Astrocyte (in vitro differentiated cells and primary cell): ENCODE results near the gene ADGRF5. TPM values are rescaled to one million over a fixed set of nuclear protein-coding genes. Genes with fewer than 3 reads are reported as not detected.

Experiments
- DNase-seq: peaks from one replicate; pipeline ENCODE4 v3.0.0-alpha.2; 2010; ENCODE audit warnings: low read depth
- FAIRE-seq: peaks from 2 replicates; lab custom pipeline; 2011; peaks lifted over from hg19 to GRCh38; lab: Jason Lieb, UNC
- H2AFZ ChIP-seq: 2 replicates; pipeline ENCODE4 v1.6.0; 2012; ENCODE audit warnings: low read depth, low read length, inconsistent platforms
- H3K27ac ChIP-seq: 2 replicates; pipeline ENCODE4 v1.5.1; 2011; ENCODE audit warnings: low read depth, low read length, inconsistent platforms
- H3K27me3 ChIP-seq: 2 replicates; pipeline ENCODE4 v1.6.0; 2011; ENCODE audit warnings: low read length, inconsistent platforms; ENCODE audit not compliant: insufficient read depth
- H3K36me3 ChIP-seq: 2 replicates; pipeline ENCODE4 v1.5.1; 2011; ENCODE audit warnings: low read length, inconsistent platforms; ENCODE audit not compliant: insufficient read depth
- H3K4me1 ChIP-seq: 2 replicates; pipeline ENCODE4 v1.5.1; 2011; ENCODE audit warnings: low read length, inconsistent platforms; ENCODE audit not compliant: insufficient read depth
- H3K4me2 ChIP-seq: 2 replicates; pipeline ENCODE4 v1.6.0; 2012; ENCODE audit warnings: low read length, inconsistent platforms
- H3K4me3 ChIP-seq: 2 replicates; pipeline ENCODE4 v1.5.1; 2011; ENCODE audit warnings: low read depth, mild to moderate bottlenecking, low read length, inconsistent platforms; ENCODE audit not compliant: insufficient read depth
- H3K79me2 ChIP-seq: 2 replicates; pipeline ENCODE4 v1.6.0; 2012; ENCODE audit warnings: mild to moderate bottlenecking, low read length, inconsistent platforms; ENCODE audit not compliant: insufficient read depth
- H3K9ac ChIP-seq: 2 replicates; pipeline ENCODE4 v1.6.0; 2012; ENCODE audit warnings: mild to moderate bottlenecking, low read length, inconsistent platforms
- H3K9me3 ChIP-seq: 2 replicates; pipeline ENCODE4 v1.5.1; 2012; ENCODE audit warnings: low read depth, mild to moderate bottlenecking, low read length, inconsistent platforms; ENCODE audit not compliant: insufficient read depth
- H4K20me1 ChIP-seq: 2 replicates; pipeline ENCODE4 v1.6.0; 2012; ENCODE audit warnings: low read length, inconsistent platforms; ENCODE audit not compliant: insufficient read depth
- H3K27ac Mint-ChIP-seq: one replicate; pipeline ENCODE4 v1.8.0; 2021; ENCODE audit warnings: mild to moderate bottlenecking, mixed read lengths; ENCODE audit not compliant: unreplicated experiment
- H3K27me3 Mint-ChIP-seq: one replicate; pipeline ENCODE4 v1.8.0; 2021; ENCODE audit warnings: low read depth, mixed read lengths; ENCODE audit not compliant: unreplicated experiment
- H3K36me3 Mint-ChIP-seq: one replicate; pipeline ENCODE4 v1.8.0; 2021; ENCODE audit warnings: low read depth, mixed read lengths; ENCODE audit not compliant: unreplicated experiment
- H3K4me1 Mint-ChIP-seq: one replicate; pipeline ENCODE4 v1.8.0; 2021; ENCODE audit warnings: low read depth, mixed read lengths; ENCODE audit not compliant: unreplicated experiment
- H3K4me3 Mint-ChIP-seq: one replicate; pipeline ENCODE4 v1.8.0; 2021; ENCODE audit warnings: mild to moderate bottlenecking, moderate library complexity, mixed read lengths; ENCODE audit not compliant: unreplicated experiment
- H3K9me3 Mint-ChIP-seq: one replicate; pipeline ENCODE4 v1.8.0; 2021; ENCODE audit warnings: mild to moderate bottlenecking, mixed read lengths; ENCODE audit not compliant: unreplicated experiment
- CTCF ChIP-seq: IDR thresholded peaks from 2 replicates; pipeline ENCODE4 v1.5.1; 2011; ENCODE audit warnings: low read depth, mild to moderate bottlenecking, inconsistent platforms, low read length, moderate library complexity; ENCODE audit not compliant: insufficient read depth
- EZH2 ChIP-seq: IDR thresholded peaks from 2 replicates; pipeline ENCODE4 v1.6.1; 2012; ENCODE audit warnings: mild to moderate bottlenecking, low read length, inconsistent platforms; ENCODE audit not compliant: insufficient read depth
- total RNA-seq: library from RNA; stranded (reverse); gene quantifications from 2 replicates; pipeline ENCODE4 v1.2.1, GENCODE V29; 2021

The ADGRF5 gene
- total RNA-seq, 1 donor from 2014 or later: 0.54 TPM

GRCh38 chr6:46927066-46927465, 5.3 kb upstream of the ADGRF5 start:
- no peak for TF ChIP-seq CTCF
- no peak for TF ChIP-seq EZH2
- FAIRE-seq (no peak), DNase-seq (peak; percentile 66)
- Histone ChIP-seq H3K4me1 (peaks cover 14% of the 10 kb centered on the region), H3K4me3 (no peak overlapping the region), H4K20me1 (no peaks in the 10 kb centered on the region), H2AFZ (no peak overlapping the region), H3K4me2 (peak overlapping the region; percentile 35), H3K36me3 (no peaks in the 10 kb centered on the region), H3K9ac (peak overlapping the region; percentile 31), H3K79me2 (no peaks in the 10 kb centered on the region), H3K27me3 (no peaks in the 10 kb centered on the region), H3K27ac (peak overlapping the region; percentile 64), H3K9me3 (no peaks in the 10 kb centered on the region)
- H3K27me3 Mint-ChIP-seq: no peaks in the 10 kb centered on the region
- peak overlapping the region; percentile 85 for H3K27ac Mint-ChIP-seq
- H3K4me1 Mint-ChIP-seq: peaks cover 25% of the 10 kb centered on the region
- H3K4me3 Mint-ChIP-seq: no peak overlapping the region
- peaks cover 2% of the 10 kb centered on the region for H3K36me3 Mint-ChIP-seq
- H3K9me3 Mint-ChIP-seq: peaks cover 4% of the 10 kb centered on the region

GRCh38 chr6:46926481-46926880, 4.7 kb upstream of the ADGRF5 start:
- H3K4me1 ChIP-seq: peaks cover 14% of the 10 kb centered on the region
- H3K9ac ChIP-seq: peak overlapping the region; percentile 31
- no peaks in the 10 kb centered on the region for H3K27me3 ChIP-seq
- Mint-ChIP-seq H3K9me3 (peaks cover 4% of the 10 kb centered on the region), H3K27me3 (no peaks in the 10 kb centered on the region), H3K36me3 (peaks cover 2% of the 10 kb centered on the region), H3K27ac (peak overlapping the region; percentile 85), H3K4me3 (no peak overlapping the region), H3K4me1 (peaks cover 23% of the 10 kb centered on the region)
- no peaks in the 10 kb centered on the region for H3K9me3 ChIP-seq
- no peak overlapping the region for H3K4me3 ChIP-seq
- no peaks in the 10 kb centered on the region for H4K20me1 ChIP-seq
- no peaks in the 10 kb centered on the region for H3K36me3 ChIP-seq
- no peak overlapping the region for H2AFZ ChIP-seq
- TF ChIP-seq CTCF (no peak), EZH2 (no peak)
- DNase-seq (peak; percentile 75), FAIRE-seq (peak; percentile 72)
- H3K79me2 ChIP-seq: no peaks in the 10 kb centered on the region
- peak overlapping the region; percentile 64 for H3K27ac ChIP-seq
- peak overlapping the region; percentile 35 for H3K4me2 ChIP-seq

- no peaks in the 10 kb centered on the region for H4K20me1 ChIP-seq
- Mint-ChIP-seq H3K27ac (peak overlapping the region; percentile 85), H3K9me3 (no peaks in the 10 kb centered on the region), H3K27me3 (no peaks in the 10 kb centered on the region), H3K4me3 (no peak overlapping the region), H3K36me3 (peaks cover 2% of the 10 kb centered on the region), H3K4me1 (peaks cover 18% of the 10 kb centered on the region)
- no peaks in the 10 kb centered on the region for H3K36me3 ChIP-seq
- H3K27me3 ChIP-seq: no peaks in the 10 kb centered on the region
- H3K27ac ChIP-seq: peak overlapping the region; percentile 64
- FAIRE-seq (no peak), DNase-seq (peak; percentile 91)
- no peak overlapping the region for H2AFZ ChIP-seq
- TF ChIP-seq CTCF: no peak
- no peak for TF ChIP-seq EZH2
- no peaks in the 10 kb centered on the region for H3K9me3 ChIP-seq
- peak overlapping the region; percentile 35 for H3K4me2 ChIP-seq
- peaks cover 14% of the 10 kb centered on the region for H3K4me1 ChIP-seq
- peak overlapping the region; percentile 21 for H3K9ac ChIP-seq
- H3K4me3 ChIP-seq: no peak overlapping the region
- no peaks in the 10 kb centered on the region for H3K79me2 ChIP-seq
These were observed 4.0 kb upstream of the ADGRF5 start for GRCh38 chr6:46925563-46926253.
